Skeletal muscle cell (primary cell): ENCODE results near the gene NKIRAS1.
"Not testable (repeated sequence)": the region's sequence is repeated elsewhere in the genome, so short reads cannot be mapped to it uniquely, and the experiment has no call there.

Experiments used
- DNase-seq: peaks from one replicate; pipeline ENCODE4 v3.0.0-alpha.2; 2010; ENCODE audit warnings: low read depth
- H3K4me3 ChIP-seq: 2 replicates; pipeline ENCODE4 v1.5.1; 2011; ENCODE audit warnings: low read depth, mild to moderate bottlenecking, control low read depth, low read length, moderate library complexity

NKIRAS1 gene

DNA sequence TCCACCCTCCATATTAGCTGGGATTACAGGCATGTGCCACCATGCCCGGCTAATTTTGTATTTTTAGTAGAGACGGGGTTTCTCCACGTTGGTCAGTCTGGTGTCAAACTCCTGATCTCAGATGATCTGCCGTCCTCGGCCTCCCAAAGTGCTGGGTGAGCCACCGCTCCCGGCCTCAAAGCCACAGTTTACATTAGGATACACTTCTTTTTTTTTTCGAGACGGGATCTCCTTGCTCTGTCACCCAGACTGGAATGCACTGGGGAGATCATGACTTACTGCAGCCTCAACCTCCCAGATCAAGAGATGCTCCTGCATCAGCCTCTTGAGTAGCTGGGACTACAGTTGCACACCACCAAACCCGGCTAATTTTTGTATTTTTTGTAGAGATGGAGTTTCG lies 25.8 kb upstream of the NKIRAS1 start:
- H3K4me3 ChIP-seq: no peak overlapping the region
- DNase-seq: no peak

GRCh38 chr3:23941440-23941839 lies 24.6 kb upstream of the NKIRAS1 start:
- H3K4me3 ChIP-seq: no peak overlapping the region
- DNase-seq: no peak

- no peak for DNase-seq
- no peak overlapping the region for H3K4me3 ChIP-seq
Measured at GRCh38 chr3:23940775-23941174, 24.0 kb upstream of the NKIRAS1 start.

DNA sequence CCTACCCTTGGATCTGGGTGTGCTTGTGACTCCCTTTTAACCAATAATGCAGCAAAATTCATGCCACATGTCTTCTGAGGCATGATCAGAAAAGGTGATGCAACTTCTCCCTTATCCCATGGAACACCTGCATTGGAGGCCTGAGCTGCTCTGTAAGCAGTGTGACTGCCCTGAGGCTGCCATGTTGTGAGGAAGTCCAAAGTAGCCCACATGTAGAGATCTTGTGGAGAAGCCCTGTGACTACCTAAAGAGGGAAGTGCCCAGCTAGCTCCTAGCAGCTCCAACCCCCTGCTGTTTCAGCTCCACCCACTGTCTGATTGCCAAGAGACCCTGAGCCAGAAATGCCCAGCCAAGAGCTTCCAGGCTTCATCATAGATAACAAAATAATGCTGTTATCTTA lies 21.9 kb upstream of the NKIRAS1 start:
- no peak for DNase-seq
- H3K4me3 ChIP-seq: no peak overlapping the region

DNA sequence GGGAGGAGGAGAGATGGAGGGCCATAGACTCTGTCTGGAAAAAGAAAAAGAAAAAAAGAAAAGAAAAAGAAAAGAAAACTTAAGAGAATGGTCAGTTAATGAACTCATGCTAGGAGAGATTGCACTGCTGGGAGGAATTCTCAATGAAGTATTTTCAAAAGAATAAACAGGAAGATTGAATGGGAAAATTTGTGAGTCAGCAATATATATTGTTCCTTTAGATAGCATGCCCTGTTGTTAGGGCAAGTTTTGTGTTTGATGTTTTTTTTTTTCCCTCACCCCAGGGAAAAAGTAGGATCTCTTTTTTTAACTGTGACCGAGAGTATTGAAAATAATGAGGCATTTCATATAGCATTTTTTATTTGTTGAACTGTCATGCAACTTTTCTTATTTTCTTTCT lies 20.5 kb upstream of the NKIRAS1 start:
- DNase-seq: no peak
- H3K4me3 ChIP-seq: no peak overlapping the region

DNA sequence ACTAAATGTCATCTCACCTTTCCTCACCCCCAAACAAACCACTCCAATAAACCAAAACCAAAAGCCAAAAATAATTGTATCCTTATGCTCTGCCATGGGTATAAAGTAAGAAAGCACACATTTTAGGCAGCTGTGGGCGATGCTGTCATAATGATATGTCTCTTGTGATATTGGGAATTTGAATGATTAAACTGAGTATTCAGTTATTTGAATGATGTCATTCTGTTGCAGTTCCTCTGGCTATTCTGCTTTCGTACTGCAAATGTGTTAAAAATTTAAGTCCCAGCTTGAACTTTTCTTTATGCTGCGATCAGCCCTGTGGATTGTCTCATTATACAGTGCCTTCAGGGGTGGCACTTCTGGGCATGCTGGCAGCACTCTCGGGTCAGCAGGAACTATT lies 17.5 kb upstream of the NKIRAS1 start:
- H3K4me3 ChIP-seq: no peak overlapping the region
- no peak for DNase-seq

GRCh38 chr3:23932571-23932970 lies 15.8 kb upstream of the NKIRAS1 start:
- H3K4me3 ChIP-seq: no peak overlapping the region
- no peak for DNase-seq

GRCh38 chr3:23931597-23931996 lies 14.8 kb upstream of the NKIRAS1 start:
- no peak for DNase-seq
- H3K4me3 ChIP-seq: no peak overlapping the region

DNA sequence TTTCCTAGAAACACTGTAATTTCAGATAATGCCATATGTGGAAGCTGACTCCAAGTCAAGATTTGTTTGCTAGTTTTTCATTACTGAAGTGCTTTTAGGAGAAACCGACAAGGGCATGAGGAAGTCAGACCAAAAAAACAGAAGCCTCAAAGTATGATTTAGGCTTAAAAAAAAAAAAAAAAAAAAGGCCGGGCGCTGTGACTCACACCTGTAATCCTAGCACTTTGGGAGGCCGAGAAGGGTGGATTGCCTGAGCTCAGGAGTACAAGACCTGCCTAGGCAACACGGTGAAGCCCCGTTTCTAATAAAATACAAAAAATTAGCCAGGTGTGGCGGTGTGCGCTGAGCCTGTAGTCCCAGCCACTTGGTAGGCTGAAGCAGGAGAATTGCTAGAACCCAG lies 11.7 kb upstream of the NKIRAS1 start:
- H3K4me3 ChIP-seq: no peak overlapping the region
- DNase-seq: no peak

DNA sequence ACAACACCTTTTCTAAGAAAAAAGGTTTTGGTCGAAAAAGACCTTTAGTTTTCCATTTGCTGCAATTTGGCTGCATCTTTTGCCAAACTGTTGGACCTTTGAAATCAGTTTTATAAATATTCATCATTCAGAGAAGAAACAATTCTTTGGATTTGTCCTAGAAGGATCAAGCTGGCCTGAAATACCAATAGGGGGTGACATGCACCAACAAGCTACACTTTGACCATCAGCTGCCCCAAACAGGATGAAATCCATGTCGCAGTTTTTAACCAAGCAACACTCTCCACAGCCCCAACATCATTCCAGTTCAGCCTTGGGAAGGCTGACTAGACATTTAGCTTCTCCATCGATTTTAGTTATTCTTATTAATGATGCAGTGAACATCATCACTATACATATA lies 9.9 kb upstream of the NKIRAS1 start:
- no peak for DNase-seq

DNA sequence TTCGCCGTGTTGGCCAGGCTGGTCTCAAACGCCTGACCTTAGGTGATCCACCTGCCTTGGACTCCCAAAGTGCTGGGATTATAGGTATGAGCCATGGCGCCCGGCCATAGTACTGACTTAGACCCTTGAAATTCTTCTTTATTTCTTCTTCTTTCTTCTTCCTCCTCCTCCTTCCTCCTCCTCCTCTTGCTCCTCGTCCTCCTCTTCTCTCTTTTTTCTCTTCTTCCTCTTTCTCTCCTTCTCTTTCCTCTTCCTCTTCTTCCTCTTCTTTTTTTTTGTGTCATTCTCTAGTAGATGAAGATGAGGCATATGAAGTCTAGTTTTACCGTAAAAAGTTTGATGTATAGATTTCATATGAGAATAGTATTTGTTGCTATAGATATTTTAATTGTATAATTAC lies 9.5 kb upstream of the NKIRAS1 start:
- DNase-seq: no peak
- no peak overlapping the region for H3K4me3 ChIP-seq

More for the DNA sequence above, 9.9 kb upstream of the NKIRAS1 start:
- H3K4me3 ChIP-seq: no peak overlapping the region

DNA sequence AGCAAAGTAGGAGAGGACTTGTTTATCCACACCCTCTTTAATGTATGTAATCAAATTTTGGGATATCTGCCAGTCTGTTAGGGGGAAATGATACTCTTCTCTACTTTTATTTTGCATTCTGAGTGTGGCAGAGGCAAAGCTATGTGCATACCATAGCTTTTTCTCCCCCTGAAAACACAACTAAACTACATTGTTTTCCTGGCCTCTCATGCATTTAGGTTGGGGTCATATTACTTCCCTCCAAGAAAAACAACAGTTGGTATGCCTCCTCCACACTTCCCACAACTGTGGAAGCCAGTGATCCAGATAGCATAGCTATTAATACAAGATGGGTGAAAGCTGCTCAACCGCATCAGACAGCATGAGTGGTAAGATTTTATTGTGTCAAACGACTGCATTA lies 7.0 kb upstream of the NKIRAS1 start:
- no peak overlapping the region for H3K4me3 ChIP-seq
- DNase-seq: peak; percentile 70

- H3K4me3 ChIP-seq: no peak overlapping the region
- DNase-seq: no peak
Measured at GRCh38 chr3:23921052-23921511, 4.3 kb upstream of the NKIRAS1 start.

DNA sequence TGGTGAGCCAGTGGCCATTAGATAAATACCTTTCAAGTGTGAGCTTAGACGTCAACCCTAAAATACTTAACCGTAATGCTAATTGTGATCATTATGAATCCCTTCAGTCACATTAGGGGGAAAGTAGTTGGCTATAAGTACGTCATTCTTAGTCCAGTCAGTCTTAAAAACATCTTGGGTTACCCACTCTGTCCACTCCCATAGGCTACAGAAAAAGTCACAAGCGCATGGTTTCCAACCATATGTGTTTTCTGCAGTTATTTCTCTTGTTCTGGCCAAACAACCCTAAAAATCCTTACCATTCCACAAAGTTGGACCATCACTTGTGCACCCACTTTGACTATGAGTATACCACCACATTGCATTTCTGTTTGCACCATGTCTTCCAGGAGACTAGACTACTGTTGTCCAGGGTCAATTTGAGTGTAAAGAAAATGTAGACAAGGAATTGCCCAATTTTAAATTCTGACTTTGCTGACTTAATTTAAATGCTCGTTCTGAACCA lies 3.4 kb upstream of the NKIRAS1 start:
- H3K4me3 ChIP-seq: no peak overlapping the region
- no peak for DNase-seq

DNA sequence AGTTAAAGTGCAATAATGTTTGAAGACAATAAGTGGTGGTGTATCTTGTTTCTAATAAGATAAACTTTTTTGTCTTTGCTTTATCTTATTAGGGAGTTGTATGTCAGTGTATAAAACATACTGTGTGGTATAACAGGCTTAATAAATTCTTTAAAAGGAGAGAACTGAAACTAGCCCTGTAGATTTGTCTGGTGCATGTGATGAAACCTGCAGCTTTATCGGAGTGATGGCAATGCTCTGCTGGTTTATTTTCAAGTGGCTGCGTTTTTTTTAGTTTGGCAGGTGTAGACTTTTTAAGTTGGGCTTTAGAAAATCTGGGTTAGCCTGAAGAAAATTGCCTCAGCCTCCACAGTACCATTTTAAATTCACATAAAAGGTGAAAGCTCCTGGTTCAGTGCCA lies 2.8 kb upstream of the NKIRAS1 start:
- H3K4me3 ChIP-seq: no peak overlapping the region
- no peak for DNase-seq

- H3K4me3 ChIP-seq: peak overlapping the region; percentile 90
- not testable (repeated sequence) for DNase-seq
Measured at GRCh38 chr3:23918331-23918730, 1.5 kb upstream of the NKIRAS1 start.

DNA sequence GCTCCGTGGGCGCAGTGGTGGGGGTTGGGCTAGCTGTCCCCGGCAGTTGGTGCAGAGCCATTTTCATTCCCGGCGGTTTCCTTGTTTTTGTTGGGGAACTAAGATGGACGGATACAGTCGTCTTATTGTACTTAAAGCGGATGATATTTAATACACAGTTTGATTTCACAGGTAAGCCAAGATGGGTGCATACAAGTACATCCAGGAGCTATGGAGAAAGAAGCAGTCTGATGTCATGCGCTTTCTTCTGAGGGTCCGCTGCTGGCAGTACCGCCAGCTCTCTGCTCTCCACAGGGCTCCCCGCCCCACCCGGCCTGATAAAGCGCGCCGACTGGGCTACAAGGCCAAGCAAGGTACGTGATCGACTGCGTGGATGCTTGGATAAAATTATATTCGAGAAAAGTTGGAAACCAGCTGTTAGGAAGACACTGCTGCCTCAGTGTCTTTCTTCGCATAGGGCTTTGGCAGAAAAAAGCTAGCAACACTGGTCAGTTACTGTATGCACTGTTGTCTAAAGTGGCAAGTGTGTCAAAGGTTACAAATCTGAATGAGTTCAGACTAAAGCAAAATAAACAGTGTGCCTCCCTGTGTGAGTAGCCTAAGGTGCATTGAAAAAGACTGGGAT lies 1.0 kb upstream of the NKIRAS1 start:
- not testable (repeated sequence) for DNase-seq
- H3K4me3 ChIP-seq: peak overlapping the region; percentile 90

DNA sequence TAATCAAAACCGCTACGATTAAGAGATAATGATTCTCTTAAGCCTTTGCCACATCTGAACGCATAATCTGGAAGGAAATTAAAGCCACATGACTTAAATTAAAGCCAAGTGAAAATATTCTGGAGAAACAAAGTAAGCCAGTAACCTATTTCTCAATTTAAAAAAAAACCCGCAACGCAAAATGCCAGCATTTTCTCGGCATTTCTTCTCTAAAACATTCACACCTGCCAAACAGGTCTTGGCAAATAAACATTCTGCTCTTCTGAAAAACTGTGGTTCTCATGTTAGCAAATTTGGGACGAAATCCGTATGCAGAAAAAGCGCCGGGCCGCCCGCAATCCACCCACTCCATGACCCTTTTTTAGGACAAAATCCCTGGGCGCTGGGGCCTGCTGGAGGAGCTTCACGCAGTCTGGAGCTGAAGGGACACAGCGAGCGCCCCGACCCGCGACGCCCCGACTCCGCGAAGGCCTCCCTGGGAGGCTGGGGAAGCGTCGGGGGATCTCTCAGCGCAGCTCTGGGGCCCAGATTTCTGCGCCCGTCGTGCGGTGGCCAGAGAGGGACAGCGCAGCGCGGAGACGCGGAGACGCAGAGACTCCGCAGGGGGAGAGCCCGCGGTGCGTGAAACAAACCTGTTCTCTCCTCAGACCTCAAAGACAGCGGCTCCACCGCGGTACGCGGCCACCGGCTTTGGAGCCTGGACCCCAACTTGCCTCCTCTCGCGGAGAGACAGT lies 471 bp downstream of the NKIRAS1 start:
- no peak for DNase-seq
- peak overlapping the region; percentile 90 for H3K4me3 ChIP-seq

- DNase-seq: no peak
- H3K4me3 ChIP-seq: peak overlapping the region; percentile 90
Measured at GRCh38 chr3:23915537-23916108, 1.2 kb downstream of the NKIRAS1 start.

GRCh38 chr3:23913873-23914743 lies 2.7 kb downstream of the NKIRAS1 start:
- no peak overlapping the region for H3K4me3 ChIP-seq
- no peak for DNase-seq
